NCI-H2081 treated with DMSO at 0.1 percent for 48 hours (cell line): Measurements from ENCODE around the gene GJA1.
"Not testable (repeated sequence)": the region's sequence is repeated elsewhere in the genome, so short reads cannot be mapped to it uniquely, and the experiment has no call there.

Experiments used
- DNase-seq: peaks from one replicate; lab custom pipeline; 2025; lab: John Stamatoyannopoulos, UW

GJA1 gene

GRCh38 chr6:121436960-121437850 is 1.8 kb downstream of the GJA1 start:
- no peak for DNase-seq

GRCh38 chr6:121437851-121438651 is 2.6 kb downstream of the GJA1 start:
- DNase-seq = no peak

GRCh38 chr6:121438869-121439268 is 3.4 kb downstream of the GJA1 start:
- no peak for DNase-seq

GRCh38 chr6:121439475-121439874 is 4.0 kb downstream of the GJA1 start:
- DNase-seq = no peak

- DNase-seq = no peak
Observed at GRCh38 chr6:121439926-121440325, 4.5 kb downstream of the GJA1 start.

GRCh38 chr6:121441477-121441876 is 6.0 kb downstream of the GJA1 start:
- no peak for DNase-seq

- DNase-seq = no peak
Observed at GRCh38 chr6:121442576-121442975, 7.1 kb downstream of the GJA1 start.

- no peak for DNase-seq
Observed at GRCh38 chr6:121443971-121444541, 8.6 kb downstream of the GJA1 start.

GRCh38 chr6:121446705-121447104 is 11.3 kb downstream of the GJA1 start:
- not testable (repeated sequence) for DNase-seq

GRCh38 chr6:121447746-121448145 is 12.3 kb downstream of the GJA1 start:
- DNase-seq = not testable (repeated sequence)

GRCh38 chr6:121448528-121448927 is 13.1 kb downstream of the GJA1 start:
- DNase-seq = not testable (repeated sequence)

- DNase-seq = no peak
Observed at GRCh38 chr6:121449331-121449730, 13.9 kb downstream of the GJA1 start.

GRCh38 chr6:121450242-121450641 is 14.8 kb downstream of the GJA1 start:
- no peak for DNase-seq

GRCh38 chr6:121451250-121451649 is 15.8 kb downstream of the GJA1 start:
- no peak for DNase-seq

GRCh38 chr6:121453191-121453590 is 17.7 kb downstream of the GJA1 start:
- DNase-seq = no peak

GRCh38 chr6:121460170-121460569 is 24.7 kb downstream of the GJA1 start:
- no peak for DNase-seq

- no peak for DNase-seq
Observed at GRCh38 chr6:121463087-121463486, 27.6 kb downstream of the GJA1 start.

GRCh38 chr6:121465101-121465500 is 29.7 kb downstream of the GJA1 start:
- no peak for DNase-seq

GRCh38 chr6:121479486-121480098 is 44.1 kb downstream of the GJA1 start:
- DNase-seq = no peak

- DNase-seq = no peak
Observed at GRCh38 chr6:121480099-121480713, 44.8 kb downstream of the GJA1 start.

GRCh38 chr6:121482004-121482693 is 46.7 kb downstream of the GJA1 start:
- DNase-seq = no peak
